ENCODE data around the gene CLSTN3. TPM values are rescaled to one million over a fixed set of nuclear protein-coding genes. Genes with fewer than 3 reads are reported as not detected.

Gene CLSTN3
- total and polyA plus RNA-seq, 2 of the 13 experiments (the other 11 are each of a cell fraction or from before 2014, with no cell fraction given), result 26.2 to 94.1 TPM

GRCh38 chr12:7142056-7142644 is 12.0 kb downstream of the CLSTN3 start (continued):
- no peak for TF ChIP-seq MAFK (conservative IDR thresholded peaks at IDR 0.05 in 1 of 2, IDR thresholded peaks at IDR 0.05 in 1 of 2; ENCODE audit: low read length in 2 of 2)
- no peak for TF ChIP-seq HDAC1 (CRISPR knock-in tag; IDR thresholded peaks at IDR 0.05)
- TF ChIP-seq ZBTB10 (CRISPR knock-in tag; IDR thresholded peaks at IDR 0.05; ENCODE audit: borderline replicate concordance), result no peak
- no peak for TF ChIP-seq EHMT2 (IDR thresholded peaks at IDR 0.05; ENCODE audit: borderline replicate concordance, low read depth, low read length)
- no peak for TF ChIP-seq PBX3 (CRISPR knock-in tag; IDR thresholded peaks at IDR 0.05; ENCODE audit: borderline replicate concordance)
- TF ChIP-seq BRD4 (CRISPR knock-in tag; IDR thresholded peaks at IDR 0.05), result no peak
- TF ChIP-seq ZNF550 (CRISPR knock-in tag; IDR thresholded peaks at IDR 0.05; ENCODE audit: borderline replicate concordance), result no peak
- TF ChIP-seq MTF1 (CRISPR knock-in tag; IDR thresholded peaks at IDR 0.05), result no peak
- TF ChIP-seq TBX2 (CRISPR knock-in tag; IDR thresholded peaks at IDR 0.05; ENCODE audit: borderline replicate concordance), result no peak

Data from HepG2 (cell line).